Vagina (tissue), 2 donors: ENCODE results near the gene PDE11A.

Experiments used
- CTCF ChIP-seq, 3 experiments: fragments of 450-650 bp in 2 of 3; fragments of 200-600 bp in 1 of 3; sonication (generic) in 1 of 3; IDR thresholded peaks; one replicate each; pipeline ENCODE4 v1.5.1; 2017 to 2019; ENCODE audit warnings: antibody characterized with exemption in 3 of 3, mild to moderate bottlenecking in 2 of 3, moderate library complexity in 2 of 3
- POLR2A ChIP-seq, 2 donors: fragments of 450-650 bp; IDR thresholded peaks; one replicate each; pipeline ENCODE4 v1.6.1; 2017; ENCODE audit warnings: antibody characterized with exemption in 2 of 2, mild to moderate bottlenecking in 2 of 2, moderate library complexity in 2 of 2

- no peak for TF ChIP-seq CTCF (IDR thresholded peaks at IDR 0.05)
- TF ChIP-seq POLR2A (IDR thresholded peaks at IDR 0.05): no peak
Measured at GRCh38 chr2:177778472-177778871, 294.1 kb downstream of the PDE11A start.
